CD14-positive monocyte (primary cell): ENCODE results near the gene SLC9B1. TPM values are rescaled to one million over a fixed set of nuclear protein-coding genes. Genes with fewer than 3 reads are reported as not detected.
A peak's percentile ranks its signal among the peaks of the same experiment; 100 is the strongest.
"Not testable (repeated sequence)": the region's sequence is repeated elsewhere in the genome, so short reads cannot be mapped to it uniquely, and the experiment has no call there.

Source experiments
- DNase-seq, 3 donors: peaks; one replicate each; pipeline ENCODE4 v3.0.0-alpha.2; 2011 to 2022
- H2AFZ ChIP-seq: 2 replicates; pipeline ENCODE4 v1.6.0; 2012; ENCODE audit warnings: mild to moderate bottlenecking, low read depth, low read length, inconsistent platforms; ENCODE audit not compliant: insufficient read depth, poor library complexity, severe bottlenecking
- H3K27ac ChIP-seq, 2 donors: 1 replicate in 1 of 2; 2 replicates in 1 of 2; pipeline ENCODE4 v1.5.1; 2012 to 2013; ENCODE audit warnings: low read length in 2 of 2, control low read depth in 1 of 2, inconsistent platforms in 1 of 2, low read depth in 1 of 2, mild to moderate bottlenecking in 1 of 2
- H3K27me3 ChIP-seq, 2 donors: one replicate each; pipeline versions ENCODE4 v1.6.0 to v1.6.1; 2011 to 2013; ENCODE audit warnings: low read length in 2 of 2; ENCODE audit not compliant: control insufficient read depth in 2 of 2, insufficient read depth in 2 of 2
- H3K36me3 ChIP-seq, 2 donors: replicated peaks in 1 of 2; 1 replicate in 1 of 2; 2 replicates in 1 of 2; pipeline versions ENCODE4 v1.5.1 to v1.6.1; 2012 to 2013; ENCODE audit warnings: low read length in 2 of 2, control low read depth in 1 of 2, inconsistent platforms in 1 of 2, mild to moderate bottlenecking in 1 of 2; ENCODE audit not compliant: insufficient read depth in 2 of 2, control insufficient read depth in 1 of 2
- H3K4me1 ChIP-seq, 2 donors: 1 replicate in 1 of 2; 2 replicates in 1 of 2; pipeline versions ENCODE4 v1.5.1 to v1.6.1; 2012 to 2013; ENCODE audit warnings: low read length in 2 of 2, control low read depth in 1 of 2, inconsistent platforms in 1 of 2, mild to moderate bottlenecking in 1 of 2, moderate library complexity in 1 of 2; ENCODE audit not compliant: insufficient read depth in 2 of 2, control insufficient read depth in 1 of 2
- H3K4me2 ChIP-seq: replicated peaks from 2 replicates; pipeline ENCODE3; 2012; ENCODE audit warnings: low read length, moderate library complexity, mild to moderate bottlenecking; ENCODE audit not compliant: poor library complexity, severe bottlenecking; ENCODE audit errors: extremely low read depth
- H3K4me3 ChIP-seq, 3 experiments: fragments of 200-600 bp in 1 of 3; sonication (generic) in 1 of 3; replicated peaks in 1 of 3; 1 replicate in 2 of 3; 2 replicates in 1 of 3; pipeline ENCODE4 v1.5.1; 2011 to 2013; ENCODE audit warnings: low read length in 3 of 3, mild to moderate bottlenecking in 3 of 3, control low read depth in 2 of 3, low read depth in 2 of 3, inconsistent platforms in 1 of 3, moderate library complexity in 1 of 3
- H3K79me2 ChIP-seq: 2 replicates; pipeline ENCODE4 v1.6.0; 2012; ENCODE audit warnings: mild to moderate bottlenecking, control low read depth, inconsistent platforms, low read length, moderate library complexity; ENCODE audit not compliant: insufficient read depth
- H3K9ac ChIP-seq: 2 replicates; pipeline ENCODE4 v1.6.0; 2017; ENCODE audit warnings: low read length, mild to moderate bottlenecking; ENCODE audit not compliant: insufficient read depth, poor library complexity, severe bottlenecking
- H3K9me3 ChIP-seq, 2 donors: replicated peaks in 1 of 2; 1 replicate in 1 of 2; 2 replicates in 1 of 2; pipeline versions ENCODE4 v1.5.1 to v1.6.1; 2012 to 2013; ENCODE audit warnings: low read length in 2 of 2, control low read depth in 1 of 2; ENCODE audit not compliant: control insufficient read depth in 1 of 2, insufficient read depth in 1 of 2
- H4K20me1 ChIP-seq: 2 replicates; pipeline ENCODE4 v1.6.0; 2012; ENCODE audit warnings: mild to moderate bottlenecking, low read length, control low read depth, moderate library complexity; ENCODE audit not compliant: insufficient read depth
- H3K27ac Mint-ChIP-seq, 7 donors: one replicate each; pipeline ENCODE4 v1.8.0; 2020; ENCODE audit warnings: mild to moderate bottlenecking in 7 of 7, mixed read lengths in 7 of 7, moderate library complexity in 6 of 7, inconsistent platforms in 2 of 7
- H3K27me3 Mint-ChIP-seq, 3 donors: one replicate each; pipeline ENCODE4 v1.8.0; 2021 to 2022; ENCODE audit warnings: low read depth in 3 of 3, mild to moderate bottlenecking in 3 of 3, mixed read lengths in 3 of 3, moderate library complexity in 3 of 3, inconsistent platforms in 1 of 3
- H3K36me3 Mint-ChIP-seq, 2 donors: one replicate each; pipeline ENCODE4 v1.8.0; 2020; ENCODE audit warnings: mixed read lengths in 2 of 2, inconsistent platforms in 1 of 2, mild to moderate bottlenecking in 1 of 2
- H3K4me1 Mint-ChIP-seq: one replicate; pipeline ENCODE4 v1.8.0; 2020; ENCODE audit warnings: mild to moderate bottlenecking, mixed read lengths
- H3K4me3 Mint-ChIP-seq, 2 donors: one replicate each; pipeline ENCODE4 v1.8.0; 2020; ENCODE audit warnings: mild to moderate bottlenecking in 2 of 2, mixed read lengths in 2 of 2, moderate library complexity in 1 of 2
- H3K9me3 Mint-ChIP-seq, 7 donors: one replicate each; pipeline ENCODE4 v1.8.0; 2020 to 2022; ENCODE audit warnings: mixed read lengths in 7 of 7, mild to moderate bottlenecking in 6 of 7, moderate library complexity in 6 of 7, inconsistent platforms in 2 of 7
- CTCF ChIP-seq: fragments of 200-600 bp; IDR thresholded peaks from one replicate; pipeline ENCODE4 v1.8.0; 2022; ENCODE audit warnings: antibody characterized with exemption, mild to moderate bottlenecking
- WGBS: methylation state at CpG from one replicate; pipeline ENCODE4 v1.1.5; 2013; ENCODE audit warnings: missing lambda C conversion rate; ENCODE audit not compliant: insufficient coverage; 5-methylcytosine and 5-hydroxymethylcytosine counted together
- intact Hi-C, 2 donors: fragments of 100-400 bp; cut with micrococcal nuclease; formaldehyde crosslinking; loops; one replicate each; pipeline versions ENCODE4 v1.15.0 to v1.15.1; 2023
- polyA plus RNA-seq, 3 donors: library from polyadenylated mRNA; depleted of rRNA in 1 of 3; unstranded in 2 of 3; stranded (reverse) in 1 of 3; fragments of 300-500 nt in 2 of 3; fragments of >200 nt in 1 of 3; fragmentation: Illumina TruSeq in 2 of 3; gene quantifications; 1 replicate in 2 of 3; 2 replicates in 1 of 3; pipeline ENCODE4 v1.2.3, GENCODE V29; 2012 to 2021

SLC9B1 gene
- polyA plus RNA-seq, 3 donors = 0.13 to 1.5 (median 0.47) TPM

GRCh38 chr4:102868153-102868780 is 151.2 kb downstream of the SLC9B1 start:
- Histone ChIP-seq H3K27ac (peak overlapping the region; percentile 96), H3K9me3 (no peaks in the 10 kb centered on the region), H4K20me1 (no peaks in the 10 kb centered on the region), H3K4me3 (peak overlapping the region; percentile 83 to 97 (median 90)), H2AFZ (peak overlapping the region; percentile 79), H3K4me1 (peaks cover 25 to 44% of the 10 kb centered on the region in 2 donors), H3K4me2 (peak overlapping the region; percentile 82), H3K27me3 (no peaks in the 10 kb centered on the region), H3K79me2 (peaks cover 78% of the 10 kb centered on the region), H3K9ac (peak overlapping the region; percentile 82), H3K36me3 (peaks cover 0 to 4% of the 10 kb centered on the region in 2 donors)
- DNase-seq = no peak
- peaks cover 45% of the 10 kb centered on the region for H3K4me1 Mint-ChIP-seq
- peaks cover 1 to 3% of the 10 kb centered on the region in 2 donors for H3K36me3 Mint-ChIP-seq
- peak overlapping the region; percentile 96 to 99 (median 98) for H3K27ac Mint-ChIP-seq
- no peak for TF ChIP-seq CTCF
- H3K27me3 Mint-ChIP-seq = no peaks in the 10 kb centered on the region
- peak overlapping the region; percentile 91 to 93 for H3K4me3 Mint-ChIP-seq
- 8% methylated on average over 19 of the region's 23 CpGs for WGBS
- H3K9me3 Mint-ChIP-seq = no peaks in the 10 kb centered on the region
- intact Hi-C loops = loop anchor here (2.0 to 5.0 kb wide), 2 partner anchors 39 to 41 kb away; partner anchors contain the start of gene UBE2D3 (in 1 of the 2)

- H3K9me3 Mint-ChIP-seq = no peaks in the 10 kb centered on the region
- TF ChIP-seq CTCF = no peak
- H3K36me3 Mint-ChIP-seq = peaks cover 0 to 1% of the 10 kb centered on the region in 2 donors
- Histone ChIP-seq H3K4me3 (peak overlapping the region; percentile 83 to 97 (median 90)), H3K4me1 (peaks cover 30 to 51% of the 10 kb centered on the region in 2 donors), H3K36me3 (no peaks in the 10 kb centered on the region), H3K9ac (peak overlapping the region; percentile 82), H2AFZ (peak overlapping the region; percentile 79), H3K27ac (peak overlapping the region; percentile 96), H3K27me3 (no peaks in the 10 kb centered on the region), H3K4me2 (peak overlapping the region; percentile 82), H3K79me2 (peaks cover 71% of the 10 kb centered on the region), H3K9me3 (no peaks in the 10 kb centered on the region), H4K20me1 (no peaks in the 10 kb centered on the region)
- H3K27me3 Mint-ChIP-seq = no peaks in the 10 kb centered on the region
- no peak for DNase-seq
- intact Hi-C loops = loop anchor here (2.0 to 5.0 kb wide), 2 partner anchors 39 to 40 kb away; partner anchors contain the start of gene UBE2D3 (in 1 of the 2)
- H3K4me3 Mint-ChIP-seq = peak overlapping the region; percentile 91 to 93
- WGBS = 71% methylated on average over 6 of the region's 12 CpGs
- H3K4me1 Mint-ChIP-seq = peaks cover 46% of the 10 kb centered on the region
- peak overlapping the region; percentile 96 to 99 (median 98) for H3K27ac Mint-ChIP-seq
Observed at GRCh38 chr4:102867278-102868152, 152.0 kb downstream of the SLC9B1 start.

- Histone ChIP-seq H3K79me2 (peaks cover 50% of the 10 kb centered on the region), H3K4me1 (peaks cover 40 to 51% of the 10 kb centered on the region in 2 donors)
- H3K27me3 ChIP-seq, H3K9me3 Mint-ChIP-seq, H3K36me3 ChIP-seq, H3K9ac ChIP-seq, H3K9me3 ChIP-seq, H3K27me3 Mint-ChIP-seq, H3K27ac Mint-ChIP-seq, H3K27ac ChIP-seq, DNase-seq, H4K20me1 ChIP-seq, H3K4me3 ChIP-seq, H2AFZ ChIP-seq, H3K4me3 Mint-ChIP-seq, H3K36me3 Mint-ChIP-seq, H3K4me2 ChIP-seq: not testable (repeated sequence)
- intact Hi-C loops = loop anchor here in 1 of 2 donors (5.0 kb wide), 1 partner anchor 38 kb away; the partner anchor contains the start of gene UBE2D3
- H3K4me1 Mint-ChIP-seq = peaks cover 47% of the 10 kb centered on the region
- WGBS = no CpG with 5 or more reads among the region's 5 CpGs
Observed at GRCh38 chr4:102865327-102865726, 154.2 kb downstream of the SLC9B1 start.
